Measurements from ENCODE around the gene TSHZ2.

The TSHZ2 gene

GRCh38 chr20:52972190-52972937, at the start of gene TSHZ2:
TSS of gene TSHZ2 (plus strand) at chr20:52972358. CDS start at chr20:52973294, 936 bp downstream.
- DNase-seq = no peak

- DNase-seq = no peak
These were observed 49.7 kb upstream of the TSHZ2 start for GRCh38 chr20:52922436-52922835.

- DNase-seq = no peak
These were observed 48.8 kb upstream of the TSHZ2 start for GRCh38 chr20:52923123-52923937.

- DNase-seq = no peak
These were observed 47.5 kb upstream of the TSHZ2 start for GRCh38 chr20:52924411-52925271.

GRCh38 chr20:52926505-52926904, 45.7 kb upstream of the TSHZ2 start:
- no peak for DNase-seq

- DNase-seq = no peak
These were observed 38.3 kb upstream of the TSHZ2 start for GRCh38 chr20:52933867-52934266.

GRCh38 chr20:52936351-52937340, 35.5 kb upstream of the TSHZ2 start:
- no peak for DNase-seq

GRCh38 chr20:52937591-52938100, 34.5 kb upstream of the TSHZ2 start:
- no peak for DNase-seq

- no peak for DNase-seq
These were observed 33.0 kb upstream of the TSHZ2 start for GRCh38 chr20:52939141-52939540.

- DNase-seq = peak; percentile 87
These were observed 30.4 kb upstream of the TSHZ2 start for GRCh38 chr20:52941808-52942207.

GRCh38 chr20:52943185-52943841, 28.8 kb upstream of the TSHZ2 start:
- DNase-seq = no peak

- no peak for DNase-seq
These were observed 26.9 kb upstream of the TSHZ2 start for GRCh38 chr20:52945268-52945667.

- DNase-seq = no peak
These were observed 26.2 kb upstream of the TSHZ2 start for GRCh38 chr20:52945862-52946522.

- DNase-seq = no peak
These were observed 23.7 kb upstream of the TSHZ2 start for GRCh38 chr20:52948491-52948890.

- no peak for DNase-seq
These were observed 19.1 kb upstream of the TSHZ2 start for GRCh38 chr20:52953020-52953419.

- DNase-seq = no peak
These were observed 17.3 kb upstream of the TSHZ2 start for GRCh38 chr20:52954849-52955248.

GRCh38 chr20:52958211-52958610, 13.9 kb upstream of the TSHZ2 start:
- DNase-seq = no peak

- no peak for DNase-seq
These were observed 13.0 kb upstream of the TSHZ2 start for GRCh38 chr20:52959125-52959524.

- no peak for DNase-seq
These were observed 10.0 kb upstream of the TSHZ2 start for GRCh38 chr20:52962183-52962582.

- DNase-seq = no peak
These were observed 9.0 kb upstream of the TSHZ2 start for GRCh38 chr20:52963131-52963530.

GRCh38 chr20:52964131-52964530, 8.0 kb upstream of the TSHZ2 start:
- no peak for DNase-seq
